OCI-M2 (cell line): ENCODE measurements around the gene HECTD4.
"Not testable (repeated sequence)": the region's sequence is repeated elsewhere in the genome, so short reads cannot be mapped to it uniquely, and the experiment has no call there.

ENCODE experiments used
- DNase-seq: peaks from one replicate; lab custom pipeline; 2025; ENCODE audit not compliant: unreplicated experiment; lab: John Stamatoyannopoulos, UW

HECTD4 gene, protein sequence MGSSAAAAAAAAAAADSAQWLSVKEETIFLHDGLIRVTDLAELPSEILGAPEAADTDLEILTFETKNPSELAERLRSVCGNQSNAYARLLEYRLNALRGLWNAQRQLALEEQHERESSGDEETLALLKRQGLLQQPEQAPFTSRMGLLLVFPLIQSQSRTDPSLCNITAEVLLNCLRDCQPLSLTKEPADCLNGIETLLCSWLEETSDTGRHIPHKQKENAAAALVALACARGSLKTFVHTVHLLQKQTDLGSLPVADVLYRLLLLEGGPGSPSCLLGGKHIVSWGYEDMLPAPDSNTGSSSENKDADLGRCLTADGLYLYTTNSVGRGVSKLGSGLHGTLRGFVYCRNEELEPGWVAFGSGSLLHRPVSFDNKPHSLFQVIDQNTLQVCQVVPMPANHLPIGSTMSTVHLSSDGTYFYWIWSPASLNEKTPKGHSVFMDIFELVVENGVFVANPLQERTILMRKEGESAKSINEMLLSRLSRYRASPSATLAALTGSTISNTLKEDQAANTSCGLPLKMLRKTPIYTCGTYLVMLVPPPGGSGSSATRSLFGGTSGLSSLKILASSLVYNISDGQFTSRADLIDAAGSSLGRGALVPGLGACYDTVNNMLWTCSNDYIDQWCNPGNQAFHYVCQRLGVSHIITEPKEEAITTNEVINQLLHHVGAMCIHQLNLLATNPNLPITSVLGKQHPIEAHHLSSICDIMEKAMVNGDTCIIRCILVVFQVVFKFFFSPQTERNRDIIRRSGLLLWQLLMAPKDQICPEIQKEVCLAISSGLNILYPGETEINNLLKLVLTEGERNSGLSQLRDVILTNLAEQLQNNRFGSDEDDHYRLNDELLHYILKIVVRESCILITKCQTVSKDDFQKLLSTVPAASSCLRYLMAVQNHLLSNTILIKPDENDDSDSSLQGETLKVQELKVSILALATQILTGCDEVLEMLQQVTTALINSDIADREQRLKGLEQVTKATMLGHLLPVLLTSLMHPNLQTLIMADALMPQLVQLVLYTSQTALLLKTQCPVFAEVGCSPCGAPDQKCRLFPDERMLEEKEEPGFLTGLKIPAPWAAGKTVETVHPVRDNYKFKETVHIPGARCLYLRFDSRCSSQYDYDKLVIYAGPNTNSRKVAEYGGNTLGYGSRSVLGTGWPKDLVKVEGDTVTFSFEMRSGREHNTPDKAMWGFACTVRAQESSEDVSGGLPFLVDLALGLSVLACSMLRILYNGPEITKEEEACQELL (N-terminal part only)

DNA sequence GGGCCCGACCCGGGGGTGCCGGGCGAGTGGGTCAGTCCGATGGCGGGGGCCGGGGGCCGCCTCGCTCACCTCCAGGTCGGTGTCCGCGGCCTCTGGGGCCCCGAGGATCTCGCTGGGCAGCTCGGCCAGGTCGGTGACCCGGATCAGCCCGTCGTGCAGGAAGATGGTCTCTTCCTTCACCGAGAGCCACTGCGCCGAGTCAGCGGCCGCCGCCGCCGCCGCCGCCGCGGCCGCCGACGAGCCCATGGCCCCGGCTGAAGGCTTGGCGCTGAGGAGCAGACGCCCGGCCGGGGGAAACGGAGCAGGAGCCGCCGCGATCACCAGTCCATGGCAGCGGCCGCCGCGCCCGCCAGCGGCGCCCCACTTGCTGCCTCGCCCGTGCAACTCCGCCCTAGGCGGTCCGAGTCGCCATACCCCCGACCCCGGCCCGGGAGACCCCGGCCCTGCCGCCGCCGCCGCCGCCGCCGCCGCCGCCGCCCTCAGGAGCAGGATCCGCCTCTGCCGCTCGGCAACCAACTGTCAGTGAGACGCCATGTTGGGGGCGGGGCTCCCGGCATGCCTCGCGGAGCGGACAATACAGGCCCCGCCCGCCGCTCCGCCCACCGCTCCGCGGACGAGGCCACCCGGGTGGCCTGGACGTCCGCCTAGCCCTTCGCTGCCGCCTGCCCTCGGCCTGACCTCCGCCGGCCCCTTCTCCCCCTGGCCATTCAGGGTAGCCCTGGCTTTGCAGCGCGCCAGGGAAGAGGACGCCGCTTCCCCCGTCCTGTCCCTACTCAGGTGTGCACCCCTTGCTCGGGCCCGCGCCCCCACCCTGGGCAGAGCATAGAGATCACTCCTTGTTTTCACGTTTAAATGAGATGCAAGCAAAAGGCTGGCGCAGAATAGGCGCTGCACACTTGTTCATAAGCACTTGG, at the start of gene HECTD4:
TSS of gene HECTD4 (minus strand) at position 549 of the 914 bp plus-strand sequence. CDS start at position 246, 303 bp downstream.
- DNase-seq: peak; percentile 60

DNA sequence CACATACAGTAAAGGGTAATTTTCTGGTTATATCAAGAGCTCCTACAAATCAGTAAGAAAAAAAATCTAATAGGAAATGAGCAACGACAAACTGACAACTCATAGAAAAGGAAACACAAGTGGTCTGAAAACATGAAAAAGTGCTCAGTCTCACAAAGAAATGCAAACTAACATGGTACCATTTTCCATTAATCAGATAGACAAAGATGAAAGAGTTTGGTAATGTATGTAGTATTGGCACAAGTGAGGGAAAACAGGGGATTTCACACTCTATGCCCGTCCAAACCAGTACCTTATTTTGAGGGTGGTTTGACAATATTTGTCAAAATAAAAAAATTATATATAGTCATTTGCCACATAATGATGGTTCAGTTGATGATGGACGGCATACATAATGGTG, 49.7 kb upstream of the HECTD4 start:
- no peak for DNase-seq

DNA sequence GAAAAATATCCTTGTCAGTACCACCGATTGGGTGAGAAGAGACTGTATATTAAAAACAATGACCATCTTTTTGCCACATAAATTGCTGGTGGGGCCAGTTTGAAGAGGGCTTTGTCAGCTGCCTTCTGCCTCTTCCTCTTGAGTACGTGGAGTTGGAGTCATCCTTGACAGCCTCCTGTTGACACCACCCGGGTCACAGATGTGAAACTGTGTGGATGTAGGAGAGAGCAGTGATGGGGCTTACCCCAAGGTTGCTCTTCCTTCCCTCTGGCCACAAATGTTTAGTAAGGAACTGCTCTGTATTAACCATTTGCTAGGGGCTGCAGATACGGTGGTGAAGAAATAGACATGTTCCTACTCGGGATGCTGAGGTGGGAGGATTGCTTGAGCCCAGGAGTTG, 48.7 kb upstream of the HECTD4 start:
- no peak for DNase-seq

DNA sequence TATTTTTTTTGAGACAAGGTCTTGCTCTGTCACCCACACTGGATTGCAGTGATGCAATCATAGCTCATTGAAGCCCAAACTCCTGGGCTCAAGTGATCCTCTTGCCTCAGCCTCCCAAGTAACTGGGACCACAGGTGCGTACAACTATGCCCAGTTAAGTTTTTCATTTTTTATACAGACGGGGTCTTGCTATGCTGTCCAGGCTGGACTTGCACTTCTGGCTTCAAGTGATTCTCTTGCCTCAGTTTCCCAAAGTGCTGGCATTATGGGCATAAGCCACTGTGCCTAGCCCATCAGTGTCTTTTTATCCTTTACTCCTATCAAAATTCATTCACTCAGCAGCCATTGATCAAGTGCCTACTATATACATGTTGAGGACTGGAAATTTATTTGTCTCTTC, 45.5 kb upstream of the HECTD4 start:
- DNase-seq: no peak

DNA sequence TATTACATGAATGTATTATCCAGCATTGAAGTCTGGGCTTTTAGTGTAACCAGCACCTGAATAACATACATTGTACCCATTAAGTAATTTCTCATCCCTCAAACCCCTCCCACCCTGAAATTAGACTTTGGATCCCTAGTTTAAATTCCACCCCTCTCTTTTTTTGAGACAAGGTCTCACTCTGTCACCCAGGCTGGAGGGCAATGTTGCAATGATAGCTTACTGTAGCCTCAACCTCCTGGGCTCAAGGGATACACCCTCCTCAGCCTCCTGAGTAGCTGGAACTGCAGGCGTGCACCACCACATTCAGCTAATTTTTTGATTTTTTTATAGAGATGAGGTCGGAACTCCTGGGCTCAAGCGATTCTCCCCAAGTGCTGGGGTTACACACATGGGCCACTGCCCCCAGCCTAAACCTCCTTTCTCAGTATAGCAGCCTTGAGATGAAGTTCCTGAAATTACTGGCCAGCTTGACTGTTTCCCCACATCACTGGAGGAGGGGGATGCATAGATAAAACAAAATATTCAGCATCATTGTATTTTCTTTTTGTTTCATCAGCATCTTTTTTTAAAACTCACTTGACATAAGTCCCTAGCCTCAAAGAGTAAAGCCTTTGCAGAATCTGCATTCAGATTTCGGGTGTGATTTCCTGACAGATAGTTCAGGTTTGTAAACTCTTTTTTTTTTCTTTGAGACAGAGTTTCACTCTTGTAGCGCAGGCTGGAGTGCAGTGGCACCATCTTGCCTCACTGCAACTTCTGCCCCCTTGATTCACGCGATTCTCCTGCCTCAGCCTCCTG, 43.6 kb upstream of the HECTD4 start:
- no peak for DNase-seq

DNA sequence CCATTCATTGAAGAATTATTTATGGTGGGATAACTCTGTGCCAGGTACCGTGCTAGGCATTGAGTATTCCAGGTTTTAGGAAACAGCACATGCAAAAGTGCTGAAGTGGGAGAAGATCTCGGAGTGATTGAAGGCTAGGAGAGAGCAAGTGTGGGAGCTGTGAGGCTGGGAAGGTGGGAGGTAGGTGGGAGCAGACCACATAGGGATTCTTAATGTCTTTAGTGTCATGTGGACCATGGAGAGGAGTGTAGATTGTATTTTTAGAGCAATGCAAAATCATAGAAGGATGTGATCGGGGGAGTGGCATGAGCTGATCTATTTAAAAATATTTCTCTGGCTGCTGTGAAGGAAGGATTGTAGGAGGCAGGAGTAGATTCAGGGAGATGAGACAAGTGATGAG, 41.9 kb upstream of the HECTD4 start:
- DNase-seq: no peak

DNA sequence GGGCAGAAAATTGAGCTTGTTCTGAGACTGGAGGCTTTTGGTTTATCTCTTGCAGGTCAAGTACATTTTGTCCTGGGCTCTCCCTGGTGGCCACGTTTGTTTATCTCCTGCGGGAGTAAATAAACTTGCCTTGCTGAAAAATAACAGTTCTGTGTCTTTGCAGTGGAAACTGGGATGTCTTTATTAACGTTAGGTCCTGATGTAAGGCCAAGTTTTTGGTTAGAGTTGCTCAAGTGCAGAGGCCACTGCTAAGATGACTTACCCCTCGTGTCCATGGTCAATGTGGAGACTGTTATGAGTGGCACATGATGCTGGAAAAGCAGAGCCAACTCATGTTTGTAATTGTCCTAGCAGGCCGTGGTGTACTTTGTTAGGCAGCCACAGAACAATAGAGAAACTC, 40.3 kb upstream of the HECTD4 start:
- DNase-seq: no peak

DNA sequence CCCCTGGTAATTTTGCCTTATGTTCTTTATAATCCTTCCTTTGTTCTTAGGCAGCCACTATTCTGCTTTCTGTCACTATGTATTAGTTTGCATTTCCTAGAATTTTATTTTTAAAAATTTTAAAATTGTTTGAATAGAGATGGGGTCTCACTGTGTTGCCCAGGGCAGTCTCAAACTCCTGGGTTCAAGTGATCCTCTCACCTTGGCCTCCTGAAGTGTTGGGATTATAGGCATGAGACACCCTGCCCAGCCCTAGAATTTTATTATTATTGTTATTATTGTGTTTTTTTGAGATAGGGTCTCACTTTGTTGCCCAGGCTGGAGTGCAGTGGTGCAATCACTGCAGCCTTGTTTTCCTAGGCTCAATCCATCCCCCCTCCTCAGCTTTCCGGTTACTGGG, 39.1 kb upstream of the HECTD4 start:
- no peak for DNase-seq

DNA sequence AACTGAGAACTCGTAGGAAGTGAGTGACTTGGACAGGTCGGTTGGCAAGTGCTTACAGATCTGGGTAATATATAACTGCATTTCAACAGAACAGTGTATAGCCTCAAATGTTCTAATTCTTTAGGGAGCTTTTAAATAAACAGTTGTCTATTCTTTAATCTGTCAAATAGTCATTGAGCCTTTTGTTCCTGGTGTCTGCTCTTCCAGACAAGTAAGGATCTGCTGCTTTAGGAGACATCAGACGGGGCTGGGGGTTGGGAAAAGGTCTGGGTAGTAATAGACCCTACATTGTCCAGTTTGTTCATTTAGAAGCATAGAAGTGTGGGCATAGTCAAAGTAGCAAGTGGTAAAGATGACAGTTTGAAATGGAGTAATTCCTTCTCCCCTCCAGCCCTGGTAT, 38.5 kb upstream of the HECTD4 start:
- no peak for DNase-seq

DNA sequence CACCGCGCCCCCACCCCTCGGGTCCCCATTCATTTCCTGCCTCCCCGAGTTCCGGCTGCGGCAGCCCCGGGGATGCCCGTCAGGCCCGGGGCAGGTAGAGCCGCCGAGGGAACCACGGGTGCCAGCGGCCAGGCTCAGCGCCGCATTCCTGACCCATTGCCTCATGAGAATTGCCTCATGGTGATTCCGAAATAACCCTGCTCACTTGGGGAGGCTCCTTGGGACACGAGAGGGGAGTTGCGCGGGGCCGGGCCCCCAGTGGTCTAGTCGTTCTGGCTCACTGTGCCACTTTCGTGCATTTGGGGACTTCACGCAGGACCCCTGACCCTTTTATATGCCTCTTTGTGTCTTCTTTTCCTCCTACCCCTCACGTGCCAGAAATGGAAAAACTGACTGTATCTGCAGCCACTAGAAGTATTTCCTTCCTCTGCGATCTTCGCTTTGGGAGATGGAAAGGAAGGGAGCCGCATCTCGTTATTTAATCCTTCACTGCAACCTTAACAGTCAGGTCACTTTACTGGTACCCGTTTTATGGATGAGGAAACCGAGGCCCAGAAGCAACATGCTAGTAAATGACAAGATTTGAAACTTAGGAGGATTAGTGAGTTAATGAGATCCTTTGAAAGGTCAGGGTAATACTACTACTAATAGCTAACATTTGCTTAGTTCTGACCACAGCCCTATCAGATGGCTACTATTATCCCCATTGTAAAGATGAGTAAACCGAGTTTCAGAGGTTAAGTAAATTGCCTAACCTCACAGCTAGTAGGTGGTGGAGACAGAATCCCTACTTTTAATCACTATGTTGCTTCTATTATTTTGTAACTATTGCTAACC, 37.3 kb upstream of the HECTD4 start:
- no peak for DNase-seq

DNA sequence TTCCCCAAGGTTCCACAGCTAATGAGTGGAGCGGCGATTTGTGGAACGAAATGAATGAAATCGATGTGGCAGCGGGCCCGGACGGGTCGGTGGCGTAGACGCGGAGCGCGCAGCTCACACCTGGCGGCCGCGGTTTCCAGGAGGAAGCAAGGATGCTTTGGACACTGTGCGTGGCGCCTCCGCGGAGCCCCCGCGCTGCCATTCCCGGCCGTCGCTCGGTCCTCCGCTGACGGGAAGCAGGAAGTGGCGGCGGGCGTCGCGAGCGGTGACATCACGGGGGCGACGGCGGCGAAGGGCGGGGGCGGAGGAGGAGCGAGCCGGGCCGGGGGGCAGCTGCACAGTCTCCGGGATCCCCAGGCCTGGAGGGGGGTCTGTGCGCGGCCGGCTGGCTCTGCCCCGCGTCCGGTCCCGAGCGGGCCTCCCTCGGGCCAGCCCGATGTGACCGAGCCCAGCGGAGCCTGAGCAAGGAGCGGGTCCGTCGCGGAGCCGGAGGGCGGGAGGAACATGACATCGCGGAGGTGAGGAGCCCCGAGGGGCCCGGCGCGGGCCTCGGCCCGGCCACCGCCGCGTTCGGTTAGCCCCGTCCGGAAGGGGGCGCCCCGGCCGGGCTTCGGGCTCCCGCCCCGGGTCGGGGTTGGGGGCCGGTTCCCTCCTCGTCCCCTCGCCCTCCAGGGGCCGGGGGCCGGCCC, 36.5 kb upstream of the HECTD4 start, which contains the start of gene PTPN11:
TSS of gene PTPN11 (plus strand) at position 340 of the 689 bp plus-strand sequence. CDS start at position 505, 165 bp downstream.
- no peak for DNase-seq

DNA sequence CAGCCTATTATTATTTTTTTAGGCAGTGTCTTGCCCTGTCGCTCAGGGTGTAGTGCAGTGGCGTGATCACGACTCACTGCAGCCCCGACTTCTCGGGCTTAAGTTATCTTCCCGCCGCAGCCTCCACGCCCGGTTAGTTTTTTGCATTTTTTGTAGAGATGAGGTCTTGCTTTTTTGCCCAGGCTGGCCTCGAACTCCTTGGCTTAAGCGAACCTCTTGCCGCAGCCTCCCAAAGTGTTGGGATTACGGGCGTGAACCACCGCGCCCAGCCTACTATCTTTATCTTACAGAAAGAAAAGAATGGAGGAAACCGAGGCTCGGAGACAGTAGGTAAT, 36.0 kb upstream of the HECTD4 start:
- no peak for DNase-seq

DNA sequence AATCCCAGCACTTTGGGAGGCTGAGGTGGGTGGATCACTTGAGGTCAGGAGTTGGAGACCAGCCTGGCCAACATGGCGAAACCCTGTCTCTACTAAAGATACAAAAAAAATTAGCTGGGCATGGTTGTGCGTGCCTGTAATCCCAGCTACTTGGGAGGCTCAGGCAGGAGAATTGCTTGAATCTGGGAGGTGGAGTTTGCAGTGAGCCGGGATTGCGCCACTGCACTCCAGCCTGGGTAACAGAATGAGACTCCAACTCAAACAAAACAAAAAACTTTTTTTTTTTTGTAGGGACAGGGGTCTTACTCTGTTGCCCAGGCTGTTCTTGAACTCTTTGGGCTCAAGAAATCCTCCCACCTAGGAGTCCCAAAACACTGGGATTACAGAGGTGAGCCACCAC, 33.2 kb upstream of the HECTD4 start:
- DNase-seq: not testable (repeated sequence)

DNA sequence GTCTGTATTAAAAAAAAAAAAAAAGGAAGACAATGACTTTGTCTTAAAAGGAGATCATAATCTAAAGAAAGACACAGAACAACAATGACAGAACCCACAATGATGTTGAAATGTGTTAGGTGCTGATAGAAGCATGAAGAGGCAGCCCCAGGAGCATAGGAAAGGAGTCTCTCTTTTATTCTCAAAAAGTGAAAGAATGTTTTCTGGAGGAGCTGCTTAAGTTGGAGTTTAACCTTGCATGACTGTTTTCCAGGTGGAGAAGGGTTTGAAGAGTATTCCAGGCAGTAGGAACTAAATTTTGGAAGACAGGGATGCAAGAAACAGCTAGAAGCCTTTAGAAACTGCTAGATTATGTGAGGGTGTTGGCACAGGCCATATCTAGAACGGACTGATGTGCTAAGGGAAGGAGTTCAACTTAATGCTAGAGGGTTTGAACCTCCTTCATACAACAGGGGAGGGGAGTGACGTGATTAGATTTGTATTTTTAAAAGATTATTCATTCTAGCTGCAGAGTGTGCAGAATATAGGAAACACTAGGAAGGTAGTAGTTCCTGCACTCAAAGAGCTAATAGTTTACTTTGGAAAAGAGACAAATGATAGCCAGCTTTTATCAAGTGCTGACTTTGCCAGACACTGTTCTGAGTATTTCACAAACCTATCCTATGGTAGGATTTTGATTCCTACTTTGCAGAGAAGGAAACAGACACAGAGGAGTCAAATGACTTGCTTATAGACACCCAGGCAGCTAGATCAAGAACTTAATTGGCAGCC, 31.8 kb upstream of the HECTD4 start:
- DNase-seq: no peak

DNA sequence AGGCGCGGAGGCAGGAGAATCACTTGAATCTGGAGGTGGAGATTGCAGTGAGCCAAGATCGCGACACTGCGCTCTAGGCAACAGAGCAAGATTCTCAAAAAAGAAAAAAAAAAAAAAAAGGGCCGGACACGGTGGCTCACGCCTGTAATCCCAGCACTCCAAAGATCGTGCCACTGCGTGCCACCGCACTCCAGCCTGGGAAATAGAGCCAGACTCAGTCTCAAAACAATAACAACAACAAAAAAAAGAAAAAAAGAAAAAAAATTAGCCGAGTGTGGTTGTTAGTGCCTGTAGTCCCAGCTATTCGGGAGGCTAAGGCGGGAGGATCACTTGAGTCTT, 27.6 kb upstream of the HECTD4 start:
- no peak for DNase-seq

DNA sequence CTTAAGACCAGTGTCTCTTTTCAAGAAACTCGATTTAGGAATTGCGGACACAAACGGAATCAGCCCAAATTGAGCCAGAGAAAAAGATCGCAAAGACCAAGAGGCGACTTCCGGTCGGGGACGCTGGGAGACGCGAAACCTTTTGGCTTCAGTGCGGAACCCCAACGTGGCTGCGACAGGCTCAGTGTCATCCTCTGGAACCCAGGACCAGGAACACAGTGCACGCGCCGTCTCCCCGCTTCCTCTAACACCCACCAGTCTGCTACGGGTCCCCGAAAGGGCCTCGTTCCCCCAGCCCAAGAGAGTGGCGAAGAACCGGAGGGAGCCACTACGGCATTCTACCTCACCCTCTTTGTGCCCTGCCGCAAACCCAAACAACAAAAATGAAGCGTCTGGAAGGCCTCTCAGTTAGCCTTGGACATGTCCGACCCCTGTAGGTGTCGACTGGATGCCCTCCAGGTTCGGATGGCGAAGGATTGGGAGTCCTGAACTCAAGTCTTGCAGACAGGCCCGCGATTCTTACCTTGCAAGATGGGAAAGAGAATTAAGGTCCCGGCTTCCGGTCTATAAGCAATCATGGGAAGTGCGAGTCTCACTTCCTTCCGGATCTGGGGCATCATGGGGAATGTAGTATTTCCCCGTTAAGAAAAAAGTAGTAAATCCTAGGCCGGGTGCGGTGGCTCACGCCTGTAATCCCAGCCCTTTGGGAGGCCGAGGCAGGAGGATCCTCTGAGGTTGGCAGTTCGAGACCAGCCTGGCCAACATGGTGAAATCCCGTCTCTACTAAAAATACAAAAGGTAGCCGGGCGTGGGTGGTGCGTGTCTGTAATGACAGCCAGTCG, 27.1 kb upstream of the HECTD4 start, which contains the start of gene RPL6:
TSS of gene RPL6 (minus strand) at position 542 of the 842 bp plus-strand sequence. CDS start 949 bp downstream, outside the sequence.
- no peak for DNase-seq
